Activated gamma-delta T cell treated with anti-CD3 and anti-CD28 coated beads, Interleukin-2, amount 50 U/mL, for 16 hours (primary cell): Measurements from ENCODE around the gene ZFAND4.
"Not testable (repeated sequence)": the region's sequence is repeated elsewhere in the genome, so short reads cannot be mapped to it uniquely, and the experiment has no call there.

ENCODE experiments used
- DNase-seq: peaks from one replicate; pipeline ENCODE4 v3.0.0-alpha.2; 2020; ENCODE audit warnings: low read depth

Gene ZFAND4

GRCh38 chr10:45589868-45590267, 82.7 kb downstream of the ZFAND4 start:
- no peak for DNase-seq

DNA sequence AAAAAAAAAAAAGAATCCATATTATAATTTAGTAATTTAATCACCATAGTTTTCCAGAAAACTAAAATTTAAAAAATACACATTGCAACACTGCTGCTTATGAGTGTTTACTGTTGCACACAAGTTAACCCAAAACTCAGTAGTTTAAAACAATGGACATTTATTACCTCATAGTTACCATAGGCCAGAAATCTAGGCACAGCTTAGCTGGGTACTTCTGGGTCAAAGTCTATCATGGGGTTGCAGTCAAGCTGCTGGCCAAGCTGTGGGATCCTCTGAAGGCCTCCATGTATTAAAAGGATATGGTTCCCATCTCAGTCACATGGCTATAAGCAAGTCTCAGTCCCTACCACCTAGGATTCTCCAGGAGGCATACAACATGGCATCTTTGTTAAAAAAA, 83.6 kb downstream of the ZFAND4 start:
- no peak for DNase-seq

GRCh38 chr10:45586028-45586824, 86.3 kb downstream of the ZFAND4 start:
- no peak for DNase-seq

DNA sequence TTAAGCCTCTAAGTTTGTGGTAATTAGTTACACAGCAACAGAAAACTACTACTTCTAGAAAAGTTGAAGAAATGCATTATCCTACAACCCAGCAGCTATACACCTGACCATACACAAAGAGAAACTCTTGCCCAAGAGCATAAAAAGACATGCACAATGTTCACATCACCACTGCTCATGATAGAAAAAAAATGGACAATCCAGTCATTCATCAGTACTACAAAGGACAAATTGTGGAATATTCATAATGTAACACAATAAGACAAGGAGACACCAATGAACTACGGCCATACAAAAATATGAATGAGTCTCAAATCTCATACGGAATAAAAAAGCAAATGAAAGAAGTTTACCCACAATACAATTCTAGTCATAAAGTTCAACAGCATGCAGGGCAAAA, 87.4 kb downstream of the ZFAND4 start:
- no peak for DNase-seq

GRCh38 chr10:45582386-45582781, 90.2 kb downstream of the ZFAND4 start:
- DNase-seq: no peak

- DNase-seq: no peak
Measured at GRCh38 chr10:45581582-45582385, 90.8 kb downstream of the ZFAND4 start.

DNA sequence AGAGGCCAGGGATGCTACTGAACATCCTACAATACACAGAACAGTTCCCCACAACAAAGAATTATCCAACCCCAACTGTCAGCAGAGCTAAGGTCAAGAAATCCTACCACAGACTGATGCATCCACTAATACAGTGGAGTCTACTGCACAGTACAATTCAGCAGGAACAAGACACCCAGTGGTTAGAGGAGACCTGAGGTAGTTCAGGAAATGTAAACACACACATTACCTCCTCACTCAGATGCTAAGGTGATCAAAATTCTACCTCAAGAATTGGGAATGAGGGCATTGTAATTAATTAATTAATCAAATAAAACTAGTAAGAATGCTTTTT, 91.4 kb downstream of the ZFAND4 start:
- DNase-seq: no peak

GRCh38 chr10:45580371-45581215, 92.0 kb downstream of the ZFAND4 start:
- no peak for DNase-seq

GRCh38 chr10:45578384-45578971, 94.1 kb downstream of the ZFAND4 start:
- DNase-seq: no peak

DNA sequence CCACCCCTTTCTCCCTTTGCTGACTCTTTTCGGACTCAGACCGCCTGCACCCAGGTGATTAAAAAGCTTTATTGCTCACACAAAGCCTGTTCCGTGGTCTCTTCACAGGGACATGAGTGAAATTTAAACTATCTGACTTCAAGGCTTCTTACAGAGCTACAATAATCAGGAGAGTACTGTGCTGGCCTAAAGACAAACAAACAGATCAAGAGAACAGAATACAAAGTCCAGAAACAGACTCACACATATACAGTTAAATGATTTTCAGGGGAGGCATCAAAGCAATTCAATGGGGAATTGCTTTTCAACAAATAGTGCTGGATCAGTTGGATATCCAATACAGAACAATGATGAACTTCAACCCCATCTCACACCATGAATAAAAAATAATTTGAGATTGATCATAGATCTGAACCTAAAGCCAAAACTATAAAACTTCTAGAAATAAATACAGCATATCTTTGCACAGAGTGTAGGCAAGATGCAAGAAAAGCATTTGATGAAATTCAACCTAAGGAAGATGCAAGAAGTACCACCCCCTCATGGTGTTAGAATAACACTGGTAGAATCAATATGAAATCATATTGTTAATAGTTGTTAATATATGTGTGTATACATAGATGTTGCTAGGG, 96.5 kb downstream of the ZFAND4 start:
- DNase-seq: no peak

- DNase-seq: not testable (repeated sequence)
Measured at GRCh38 chr10:45575032-45575761, 97.4 kb downstream of the ZFAND4 start.

DNA sequence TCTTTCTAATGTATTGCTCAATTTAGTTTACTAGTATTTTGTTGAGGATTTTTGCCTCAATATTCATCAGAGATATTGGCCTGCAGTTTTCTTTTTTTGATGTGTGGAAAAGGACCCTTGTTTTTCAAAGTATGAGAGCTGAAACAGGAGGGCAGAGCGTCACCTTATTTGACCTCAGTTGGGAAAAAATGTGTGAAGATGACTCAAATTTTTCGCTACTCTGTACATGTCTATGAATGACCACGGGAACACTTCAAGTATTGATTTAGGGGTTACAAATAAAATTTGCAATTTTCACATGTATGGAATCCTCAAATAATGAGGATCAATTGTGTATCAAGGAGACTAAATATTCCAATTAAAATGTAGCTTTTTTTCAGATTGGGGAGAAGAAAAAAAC, 103.1 kb downstream of the ZFAND4 start:
- DNase-seq: no peak

DNA sequence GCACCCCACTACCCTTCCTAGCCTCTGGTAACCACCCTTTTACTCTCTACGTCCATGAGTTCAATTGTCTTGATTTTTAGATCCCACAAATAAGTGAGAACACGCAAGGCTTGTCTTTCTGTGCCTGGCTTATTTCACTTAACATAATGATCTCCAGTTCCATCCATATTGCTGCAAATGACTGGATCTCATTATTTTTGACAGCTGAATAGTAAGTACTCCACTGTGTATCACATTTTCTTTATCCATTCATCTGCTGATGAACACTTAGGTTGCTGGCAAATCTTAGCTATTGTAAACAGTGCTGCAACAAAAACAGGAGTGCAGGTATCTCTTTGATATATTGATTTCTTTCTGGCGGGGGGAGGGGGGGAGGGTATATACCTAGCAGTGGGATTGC, 106.2 kb downstream of the ZFAND4 start:
- no peak for DNase-seq
